AG09319 (cell line): ENCODE results near the gene ITPK1.

Experiments
- DNase-seq: peaks from one replicate; pipeline ENCODE4 v3.0.0-alpha.2; 2010; ENCODE audit warnings: low read depth; ENCODE audit errors: extremely low read depth
- TF ChIP-seq, protein P1 (sequence below): IDR thresholded peaks from 2 replicates; pipeline ENCODE4 v1.5.1; 2011; ENCODE audit warnings: low read depth, mild to moderate bottlenecking, inconsistent platforms, low read length, moderate library complexity

ITPK1 gene

DNA sequence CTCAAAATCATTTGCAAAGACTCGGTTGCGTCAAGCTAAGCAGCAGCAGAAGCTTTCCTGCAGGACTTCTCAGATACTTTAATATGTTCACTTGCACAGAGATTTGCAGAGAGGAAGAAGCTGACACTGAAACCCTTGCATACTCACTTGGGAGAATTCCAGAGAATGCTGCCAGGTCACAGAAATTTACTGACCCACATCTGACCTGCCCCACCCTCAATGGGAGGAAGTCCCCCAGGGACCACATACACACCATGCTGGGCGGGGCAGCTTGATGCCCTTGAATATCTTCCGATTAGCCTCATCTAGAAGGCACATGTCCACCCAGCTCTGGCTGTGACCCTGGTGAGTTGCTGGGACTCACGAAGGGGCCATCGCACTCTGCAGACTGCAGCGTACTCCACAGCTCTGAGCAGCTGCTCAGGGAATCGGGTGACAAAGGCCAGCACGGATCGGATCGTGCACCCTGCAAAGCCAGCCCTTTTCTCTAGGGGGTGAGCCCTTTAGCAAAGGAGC, 83.2 kb downstream of the ITPK1 start:
- TF ChIP-seq, protein P1, sequence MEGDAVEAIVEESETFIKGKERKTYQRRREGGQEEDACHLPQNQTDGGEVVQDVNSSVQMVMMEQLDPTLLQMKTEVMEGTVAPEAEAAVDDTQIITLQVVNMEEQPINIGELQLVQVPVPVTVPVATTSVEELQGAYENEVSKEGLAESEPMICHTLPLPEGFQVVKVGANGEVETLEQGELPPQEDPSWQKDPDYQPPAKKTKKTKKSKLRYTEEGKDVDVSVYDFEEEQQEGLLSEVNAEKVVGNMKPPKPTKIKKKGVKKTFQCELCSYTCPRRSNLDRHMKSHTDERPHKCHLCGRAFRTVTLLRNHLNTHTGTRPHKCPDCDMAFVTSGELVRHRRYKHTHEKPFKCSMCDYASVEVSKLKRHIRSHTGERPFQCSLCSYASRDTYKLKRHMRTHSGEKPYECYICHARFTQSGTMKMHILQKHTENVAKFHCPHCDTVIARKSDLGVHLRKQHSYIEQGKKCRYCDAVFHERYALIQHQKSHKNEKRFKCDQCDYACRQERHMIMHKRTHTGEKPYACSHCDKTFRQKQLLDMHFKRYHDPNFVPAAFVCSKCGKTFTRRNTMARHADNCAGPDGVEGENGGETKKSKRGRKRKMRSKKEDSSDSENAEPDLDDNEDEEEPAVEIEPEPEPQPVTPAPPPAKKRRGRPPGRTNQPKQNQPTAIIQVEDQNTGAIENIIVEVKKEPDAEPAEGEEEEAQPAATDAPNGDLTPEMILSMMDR: no peak

DNA sequence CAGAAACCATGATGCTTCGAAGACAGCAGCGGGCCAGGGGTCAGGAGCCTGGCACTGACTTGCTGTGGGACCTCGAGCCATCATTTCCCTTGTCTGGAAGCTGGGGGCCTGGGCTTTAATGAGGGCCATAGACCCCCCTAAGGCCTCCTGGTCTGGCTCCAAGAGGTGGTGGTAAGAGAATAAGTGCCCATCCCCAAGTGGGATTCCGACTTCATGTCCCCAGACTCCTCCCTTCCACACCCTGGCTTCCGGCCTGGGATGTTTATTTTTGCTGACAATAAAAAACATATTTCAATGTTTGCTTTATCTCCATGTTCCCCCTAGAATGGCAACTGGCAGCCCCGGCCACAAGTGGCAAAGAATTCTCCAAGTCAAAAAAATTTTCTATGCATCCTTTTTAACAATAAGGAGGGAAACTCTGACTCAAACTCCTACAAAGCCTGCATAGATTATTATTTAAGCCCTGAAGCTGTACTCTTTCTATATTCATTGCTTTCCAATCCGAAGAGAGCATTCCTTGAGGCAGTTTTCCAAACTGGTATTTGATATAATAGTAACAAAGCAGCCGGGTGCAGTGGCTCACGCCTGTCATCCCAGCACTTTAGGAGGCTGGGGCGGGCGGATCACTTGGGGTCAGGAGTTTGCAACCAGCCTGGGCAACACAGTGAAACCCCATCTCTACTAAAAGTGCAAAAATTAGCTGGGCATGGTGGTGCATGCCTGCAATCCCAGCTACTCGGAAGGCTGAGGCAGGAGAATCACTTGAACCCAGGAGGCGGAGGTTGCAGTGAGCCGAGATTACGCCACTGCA, 84.0 kb downstream of the ITPK1 start:
- DNase-seq: no peak
- TF ChIP-seq, protein P1: no peak

More for the DNA sequence above, 83.2 kb downstream of the ITPK1 start:
- DNase-seq: peak; percentile 48

DNA sequence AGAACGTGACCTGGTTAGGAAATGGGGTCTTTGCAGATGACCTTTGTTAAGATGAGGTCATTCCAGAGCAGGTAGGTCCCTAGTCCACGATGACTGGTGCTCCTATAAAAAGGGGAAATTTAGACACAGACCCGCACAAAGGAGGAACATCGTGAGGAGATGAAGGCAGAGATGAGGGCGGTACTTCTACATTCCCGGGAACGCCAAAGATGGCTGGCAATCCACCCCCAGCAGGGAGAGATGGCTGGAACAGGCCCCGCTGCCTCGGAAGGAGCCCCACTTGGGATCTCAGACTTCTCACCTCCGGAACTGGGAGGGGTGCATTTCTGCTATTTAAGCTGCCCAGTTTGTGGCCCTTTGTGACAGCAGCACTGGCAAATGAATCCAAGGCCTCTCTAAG, 85.0 kb downstream of the ITPK1 start:
- DNase-seq: no peak
- TF ChIP-seq, protein P1: no peak

DNA sequence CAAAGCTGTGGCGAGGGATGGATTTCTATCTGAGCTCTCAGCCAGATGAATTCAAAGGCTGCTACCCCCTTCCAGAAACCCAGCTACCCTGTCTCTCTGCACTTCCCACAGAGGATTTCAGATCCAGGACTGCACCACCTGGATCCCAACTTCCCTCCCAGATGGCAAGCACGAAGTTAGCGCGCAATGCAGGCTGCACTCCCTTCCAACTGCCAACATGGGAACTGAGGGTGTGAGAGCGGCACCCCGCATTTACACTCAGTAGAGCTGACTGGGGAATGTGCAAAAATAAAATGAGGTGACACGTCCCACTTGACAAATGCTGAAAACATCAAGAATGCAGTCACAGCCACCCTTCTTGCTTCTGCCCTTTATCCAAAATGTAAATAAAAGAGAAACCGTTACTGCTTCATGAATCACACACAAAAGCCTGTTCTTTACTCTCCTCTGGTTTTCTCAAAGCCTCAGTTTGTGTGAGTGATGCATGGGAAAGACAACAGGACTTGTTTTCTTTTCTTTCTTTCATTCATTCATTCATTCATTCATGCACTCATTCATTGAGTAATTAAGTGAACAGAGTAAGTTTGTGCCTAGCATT, 85.7 kb downstream of the ITPK1 start:
- TF ChIP-seq, protein P1: no peak
- no peak for DNase-seq

DNA sequence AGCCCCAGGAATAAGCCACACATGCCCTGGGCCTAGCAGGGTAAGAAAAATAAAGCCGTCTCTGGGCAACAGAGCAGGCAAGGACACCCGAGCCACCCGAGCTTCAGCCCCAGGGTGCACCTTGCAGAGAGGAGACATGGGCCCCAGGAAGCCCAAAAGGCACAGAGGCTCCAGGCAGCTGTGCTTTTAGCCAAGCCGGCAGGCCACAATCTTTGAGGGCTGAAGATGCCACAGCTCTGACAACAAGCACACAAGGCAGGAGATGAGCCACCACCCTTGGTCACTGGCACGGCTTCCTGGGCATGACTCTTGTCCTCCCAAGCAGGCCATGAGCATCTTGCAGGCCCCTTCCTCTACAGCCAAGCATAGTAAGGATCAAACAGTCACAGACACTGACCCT, 86.3 kb downstream of the ITPK1 start:
- TF ChIP-seq, protein P1: no peak
- no peak for DNase-seq

DNA sequence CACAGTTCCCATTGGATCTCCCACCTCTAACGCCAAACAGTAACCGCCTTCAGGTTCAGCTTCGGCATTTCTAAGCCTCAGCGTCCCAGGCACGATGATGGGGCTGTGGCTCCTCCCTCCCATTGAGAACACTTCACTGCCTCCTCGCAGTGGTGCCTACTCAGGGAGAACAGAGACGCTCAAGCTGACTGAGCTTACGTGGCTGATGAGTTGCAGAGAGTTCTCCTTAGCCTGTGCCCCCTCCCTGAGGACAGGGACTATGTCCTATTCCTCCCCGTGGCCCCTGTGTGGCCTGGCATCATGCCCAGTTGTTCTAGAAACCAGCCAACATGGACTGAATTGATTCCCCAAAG, 87.0 kb downstream of the ITPK1 start:
- DNase-seq: no peak
- TF ChIP-seq, protein P1: no peak

DNA sequence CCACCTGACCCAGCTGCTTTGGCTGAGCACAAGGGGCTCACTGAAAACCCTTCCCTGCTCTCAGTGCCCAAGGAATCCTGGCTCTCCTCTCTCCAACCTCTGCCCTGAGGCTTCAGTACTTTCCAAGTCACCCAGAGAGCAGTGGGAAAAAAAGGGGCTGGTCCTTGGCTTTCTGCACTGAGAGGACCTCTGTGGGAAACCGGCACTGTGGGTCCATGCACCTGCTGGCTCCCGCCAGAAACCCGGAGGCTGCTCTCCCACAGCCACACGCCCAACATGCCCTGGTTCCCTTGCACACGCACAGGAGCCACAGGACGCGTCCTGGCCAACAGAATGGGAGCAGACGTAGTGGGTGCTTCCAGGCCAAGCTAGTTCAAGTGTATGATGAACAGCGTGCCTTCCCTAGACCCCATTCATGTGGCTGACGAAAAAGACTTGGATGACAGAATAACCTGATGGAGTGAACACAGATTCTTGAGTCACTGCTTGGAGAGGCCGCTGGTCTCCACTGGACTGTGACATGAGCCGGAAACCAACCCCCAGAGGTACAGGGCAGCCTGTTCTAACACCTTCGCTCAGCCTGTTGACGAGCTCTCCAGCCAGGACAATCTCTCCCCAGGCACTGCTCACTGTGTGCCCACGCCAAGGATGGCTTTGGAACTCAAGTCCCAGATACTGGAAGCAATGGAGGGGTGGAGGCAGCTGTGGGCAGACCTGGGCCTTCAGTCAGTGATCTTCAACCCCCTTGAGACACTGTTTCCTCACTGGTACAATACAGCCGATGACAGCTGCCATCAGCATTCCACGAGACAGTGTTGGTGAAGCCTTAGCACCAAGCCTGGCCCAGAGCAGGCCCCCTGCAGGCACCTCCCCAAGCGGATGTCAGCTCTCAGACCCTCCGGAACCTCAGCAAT, 87.7 kb downstream of the ITPK1 start:
- TF ChIP-seq, protein P1: no peak
- DNase-seq: no peak
